ENCODE measurements around the gene CHIC2. TPM values are rescaled to one million over a fixed set of nuclear protein-coding genes. Genes with fewer than 3 reads are reported as not detected.
"Not testable (repeated sequence)": the region's sequence is repeated elsewhere in the genome, so short reads cannot be mapped to it uniquely, and the experiment has no call there.

Gene CHIC2
- total RNA-seq, 1 donor from 2014 or later, result 28.9 TPM

DNA sequence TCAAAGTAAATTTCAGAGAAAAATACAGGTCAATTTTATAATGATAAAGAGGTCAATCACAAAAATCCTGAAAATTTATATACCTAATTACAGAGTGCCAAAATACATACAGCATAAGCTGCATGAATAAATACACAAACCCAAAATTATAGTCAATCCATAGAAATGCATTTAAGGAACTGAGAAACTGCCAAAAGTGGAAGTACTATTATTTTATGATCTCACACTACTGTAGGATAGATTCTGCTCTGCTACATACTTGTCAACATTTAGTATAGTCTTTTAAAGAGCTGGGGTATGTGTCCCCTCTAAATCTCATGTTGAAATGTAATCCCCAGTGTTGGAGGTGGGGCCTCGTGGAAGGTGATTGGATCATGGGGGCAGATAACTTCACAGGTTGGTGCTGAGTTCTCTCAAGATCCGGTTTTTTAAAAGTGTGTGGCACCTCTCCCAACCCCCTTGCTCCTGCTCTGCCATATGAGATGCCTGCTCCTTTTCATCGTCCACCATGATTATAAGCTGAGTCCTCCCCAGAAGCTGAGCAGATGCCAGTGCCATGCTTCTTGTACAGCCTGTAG, 31.8 kb downstream of the CHIC2 start:
- no peak overlapping the region for H3K4me3 ChIP-seq (ENCODE audit: low read depth, low read length)
- no peaks in the 10 kb centered on the region for H3K27me3 ChIP-seq (ENCODE audit: control insufficient read depth, insufficient read depth, low read length)
- no peak for DNase-seq (ENCODE audit: low read depth)
- H3K36me3 ChIP-seq (ENCODE audit: control insufficient read depth, insufficient read depth, low read length), result no peaks in the 10 kb centered on the region
- no peak for TF ChIP-seq CTCF (IDR thresholded peaks at IDR 0.05; ENCODE audit: insufficient read depth, low read length, poor library complexity, severe bottlenecking)

DNA sequence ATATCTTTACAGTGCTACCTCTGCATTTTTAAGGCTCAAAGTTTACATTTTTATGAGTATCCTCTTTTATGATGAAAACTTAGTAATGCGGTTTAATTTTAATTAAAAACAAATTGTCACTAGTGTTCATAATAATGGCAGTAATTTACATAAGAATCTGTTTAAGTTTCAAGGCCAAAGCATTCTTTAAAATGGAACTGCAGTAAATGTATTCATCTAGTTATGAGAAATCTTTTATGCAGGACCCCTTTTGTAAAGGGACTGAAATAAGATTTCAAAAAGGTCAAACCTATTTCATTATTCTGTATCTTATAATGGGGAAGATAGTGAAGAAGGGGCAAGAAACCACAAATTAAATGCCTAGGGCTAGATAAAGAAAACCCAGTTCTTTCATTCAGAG, 37.1 kb downstream of the CHIC2 start:
- DNase-seq (ENCODE audit: low read depth), result no peak
- no peaks in the 10 kb centered on the region for H3K27me3 ChIP-seq (ENCODE audit: control insufficient read depth, insufficient read depth, low read length)
- no peak overlapping the region for H3K4me3 ChIP-seq (ENCODE audit: low read depth, low read length)
- no peak for TF ChIP-seq CTCF (IDR thresholded peaks at IDR 0.05; ENCODE audit: insufficient read depth, low read length, poor library complexity, severe bottlenecking)
- H3K36me3 ChIP-seq (ENCODE audit: control insufficient read depth, insufficient read depth, low read length), result no peaks in the 10 kb centered on the region

DNA sequence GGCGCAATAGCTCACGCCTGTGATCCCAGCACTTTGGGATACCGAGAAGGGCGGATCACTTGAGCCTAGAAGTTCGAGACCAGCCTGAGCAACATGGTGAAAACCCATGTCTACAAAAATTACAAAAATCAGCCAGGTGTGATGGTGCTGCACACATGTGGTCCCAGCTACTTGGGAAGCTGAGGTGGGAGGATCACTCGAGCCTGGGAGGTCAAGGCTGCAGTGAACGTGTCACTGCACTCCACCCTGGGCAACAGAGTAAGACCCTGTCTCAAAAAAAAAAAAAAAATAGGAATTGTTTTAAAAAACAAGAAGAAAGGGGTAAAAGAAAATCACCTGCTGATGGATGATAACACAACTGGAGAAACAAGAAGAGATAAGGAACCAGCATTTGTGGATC, 38.8 kb downstream of the CHIC2 start:
- DNase-seq (ENCODE audit: low read depth), result no peak
- TF ChIP-seq CTCF (IDR thresholded peaks at IDR 0.05; ENCODE audit: insufficient read depth, low read length, poor library complexity, severe bottlenecking), result no peak
- Histone ChIP-seq H3K4me3 (ENCODE audit: low read depth, low read length) (no peak overlapping the region), H3K36me3 (ENCODE audit: control insufficient read depth, insufficient read depth, low read length) (no peaks in the 10 kb centered on the region), H3K27me3 (ENCODE audit: control insufficient read depth, insufficient read depth, low read length) (no peaks in the 10 kb centered on the region)

DNA sequence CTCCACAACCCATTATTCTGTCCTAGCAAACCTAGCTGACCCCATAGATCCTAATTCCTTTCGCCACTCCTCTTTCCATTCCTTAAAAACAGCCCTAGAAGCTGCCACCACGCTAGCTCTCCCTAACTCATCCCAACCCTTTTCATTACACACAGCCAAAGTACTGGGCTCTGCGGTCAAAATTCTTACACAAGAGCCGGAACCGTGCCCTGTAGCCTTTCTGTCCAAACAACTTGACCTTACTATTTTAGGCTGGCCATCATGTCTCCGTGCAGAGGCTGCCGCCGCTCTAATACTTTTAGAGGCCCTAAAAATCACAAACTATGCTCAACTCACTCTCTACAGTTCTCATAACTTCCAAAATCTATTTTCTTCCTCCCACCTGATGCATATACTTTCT, 41.4 kb downstream of the CHIC2 start:
- not testable (repeated sequence) for H3K4me3 ChIP-seq (ENCODE audit: low read depth, low read length); H3K27me3 ChIP-seq (ENCODE audit: control insufficient read depth, insufficient read depth, low read length); H3K36me3 ChIP-seq (ENCODE audit: control insufficient read depth, insufficient read depth, low read length); DNase-seq (ENCODE audit: low read depth)

GRCh38 chr4:54017974-54018373, 46.4 kb downstream of the CHIC2 start:
- Histone ChIP-seq H3K4me3 (ENCODE audit: low read depth, low read length) (no peak overlapping the region), H3K36me3 (ENCODE audit: control insufficient read depth, insufficient read depth, low read length) (no peaks in the 10 kb centered on the region), H3K27me3 (ENCODE audit: control insufficient read depth, insufficient read depth, low read length) (no peaks in the 10 kb centered on the region)
- TF ChIP-seq CTCF (IDR thresholded peaks at IDR 0.05; ENCODE audit: insufficient read depth, low read length, poor library complexity, severe bottlenecking), result no peak
- no peak for DNase-seq (ENCODE audit: low read depth)

- H3K4me3 ChIP-seq (ENCODE audit: low read depth, low read length), result no peak overlapping the region
- no peak for DNase-seq (ENCODE audit: low read depth)
- H3K36me3 ChIP-seq (ENCODE audit: control insufficient read depth, insufficient read depth, low read length), result no peaks in the 10 kb centered on the region
- TF ChIP-seq CTCF (IDR thresholded peaks at IDR 0.05; ENCODE audit: insufficient read depth, low read length, poor library complexity, severe bottlenecking), result no peak
- H3K27me3 ChIP-seq (ENCODE audit: control insufficient read depth, insufficient read depth, low read length), result no peaks in the 10 kb centered on the region
Measured at GRCh38 chr4:54017308-54017707, 47.1 kb downstream of the CHIC2 start.

Data from kidney epithelial cell (primary cell).